Renal cortical epithelial cell (primary cell): ENCODE results near the gene LGALS9C. TPM values are rescaled to one million over a fixed set of nuclear protein-coding genes. Genes with fewer than 3 reads are reported as not detected.
"Not testable (repeated sequence)": the region's sequence is repeated elsewhere in the genome, so short reads cannot be mapped to it uniquely, and the experiment has no call there.

Experiments
- DNase-seq: peaks from one replicate; pipeline ENCODE4 v3.0.0-alpha.2; 2011; ENCODE audit warnings: low read depth
- total RNA-seq: library from RNA; depleted of rRNA; stranded (reverse); fragments of >200 nt; gene quantifications from 2 replicates; pipeline ENCODE4 v1.2.3, GENCODE V29; 2014

The LGALS9C gene
- total RNA-seq, 1 donor from 2014 or later, result not detected

GRCh38 chr17:18528899-18529500 is 52.4 kb downstream of the LGALS9C start:
- DNase-seq, result not testable (repeated sequence)

DNA sequence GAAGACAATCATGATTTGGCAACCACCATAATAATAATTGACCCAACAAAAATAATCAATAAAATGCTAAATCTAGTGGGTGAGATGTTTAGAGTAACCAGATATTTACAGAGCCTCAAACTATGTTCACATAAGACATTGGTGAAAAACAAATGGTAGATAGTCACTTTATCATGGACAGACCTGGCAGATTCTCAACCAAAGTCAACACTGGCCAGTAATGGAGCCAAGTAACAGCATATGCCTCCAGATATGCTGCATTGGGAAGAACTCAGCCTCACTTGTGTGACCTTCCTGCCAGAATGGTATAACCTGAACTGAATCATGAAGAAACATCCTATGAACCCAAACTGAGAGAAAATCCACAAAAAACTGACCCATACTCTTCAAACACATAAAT is 53.8 kb downstream of the LGALS9C start:
- DNase-seq, result not testable (repeated sequence)

- not testable (repeated sequence) for DNase-seq
Measured at GRCh38 chr17:18542234-18542633, 65.6 kb downstream of the LGALS9C start.

GRCh38 chr17:18542907-18543306 is 66.3 kb downstream of the LGALS9C start:
- not testable (repeated sequence) for DNase-seq

Other genes starting within 250 kb of the LGALS9C start
- 343 and 451 TPM in 2 replicates for gene FLII, start 218.1 kb upstream of the LGALS9C start, total RNA-seq
- 88.2 and 154 TPM in 2 replicates for gene MIEF2, start 216.1 kb upstream of the LGALS9C start, total RNA-seq
- gene TOP3A, start 161.8 kb upstream of the LGALS9C start, total RNA-seq, result 10.4 and 25.7 TPM in 2 replicates
- gene SMCR8, start 161.5 kb upstream of the LGALS9C start, total RNA-seq, result 15.1 and 38.8 TPM in 2 replicates
- gene SHMT1, start 113.2 kb upstream of the LGALS9C start, total RNA-seq, result 27.6 and 30.3 TPM in 2 replicates
- 0.10 TPM in 1 of 2 replicates, not detected in the other for gene EVPLL, start 99.0 kb upstream of the LGALS9C start, total RNA-seq
- gene TBC1D28, start 167.6 kb downstream of the LGALS9C start, total RNA-seq, result not detected in 2 replicates
- 1.2 and 2.6 TPM in 2 replicates for gene FOXO3B, start 205.5 kb downstream of the LGALS9C start, total RNA-seq